TTC549 (cell line): ENCODE results near the gene METTL1.
"Not testable (repeated sequence)": the region's sequence is repeated elsewhere in the genome, so short reads cannot be mapped to it uniquely, and the experiment has no call there.

Experiments
- FAIRE-seq: peaks from 2 replicates; lab custom pipeline; 2012; peaks lifted over from hg19 to GRCh38; lab: Jason Lieb, UNC

METTL1 gene

GRCh38 chr12:57796996-57797395 lies 25.1 kb upstream of the METTL1 start:
- FAIRE-seq, result no peak

DNA sequence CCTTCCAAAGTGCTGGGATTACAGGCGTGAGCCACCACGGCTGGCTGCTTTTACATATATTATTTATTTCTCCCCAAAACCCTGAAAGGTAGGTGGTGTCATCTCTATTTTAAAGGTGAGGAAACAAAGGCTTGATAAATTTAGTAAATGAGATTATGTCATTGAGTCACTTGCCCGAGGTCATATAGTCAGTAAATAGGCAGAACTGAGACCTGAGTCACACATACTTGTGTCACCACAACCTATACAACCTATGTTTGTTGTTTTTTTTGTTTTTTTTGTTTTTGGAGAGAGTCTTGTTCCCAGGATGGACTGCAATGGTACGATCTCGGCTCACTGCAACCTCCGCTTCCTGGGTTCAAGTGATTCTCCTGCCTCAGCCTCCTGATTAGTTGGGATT lies 23.4 kb upstream of the METTL1 start:
- no peak for FAIRE-seq

DNA sequence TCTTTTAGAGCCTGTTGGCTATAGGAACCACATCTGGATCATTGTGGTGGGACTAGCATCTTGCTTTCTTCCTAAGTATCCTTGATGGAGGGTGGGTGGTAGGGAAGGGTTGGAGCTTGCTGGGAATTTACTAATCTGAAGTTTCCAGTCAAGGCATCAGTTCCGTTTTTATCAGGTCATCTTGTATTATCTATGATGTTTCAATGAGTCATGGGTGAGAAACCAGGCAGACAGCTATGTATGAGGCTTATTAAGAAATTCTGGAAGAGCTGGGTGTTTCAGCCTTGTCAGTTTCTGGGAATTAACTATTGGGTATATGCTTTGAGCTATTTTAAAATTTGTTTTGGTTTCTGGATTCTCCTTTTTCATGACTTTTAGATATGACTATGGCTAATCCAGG lies 22.0 kb upstream of the METTL1 start:
- FAIRE-seq, result no peak

DNA sequence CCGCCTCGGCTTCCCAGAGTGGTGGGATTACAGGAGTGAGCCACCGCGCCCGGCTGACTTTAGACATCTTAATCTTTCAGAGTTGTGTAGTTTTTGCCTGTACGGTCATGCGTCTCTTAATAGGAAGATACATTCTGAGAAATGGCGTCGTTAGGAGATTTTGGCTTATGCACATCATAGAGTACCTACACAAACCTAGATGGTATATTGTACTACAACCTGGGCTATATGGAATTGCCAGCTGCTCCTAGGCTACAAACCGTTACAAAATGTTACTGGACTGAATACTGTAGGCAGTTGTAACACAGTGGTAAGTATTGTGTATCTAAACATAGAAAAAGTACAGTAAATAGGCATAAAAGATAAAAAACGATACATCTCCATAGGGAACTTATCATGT lies 12.0 kb upstream of the METTL1 start:
- FAIRE-seq, result no peak

DNA sequence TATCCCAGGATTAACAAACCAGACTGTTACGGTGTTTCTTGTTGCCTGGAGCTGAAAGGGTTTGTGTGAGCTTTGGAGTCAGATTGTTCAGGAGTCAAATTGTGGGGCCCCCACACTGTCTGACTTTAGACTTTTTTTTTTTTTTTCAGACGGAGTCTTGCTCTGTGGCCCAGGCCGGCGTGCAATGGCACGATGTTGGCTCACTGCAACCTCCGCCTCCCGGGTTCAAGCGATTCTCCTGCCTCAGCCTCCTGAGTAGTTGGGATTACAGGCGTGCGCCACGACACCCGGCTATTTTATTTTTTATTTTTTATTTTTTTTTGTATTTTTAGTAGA lies 11.5 kb upstream of the METTL1 start:
- no peak for FAIRE-seq

DNA sequence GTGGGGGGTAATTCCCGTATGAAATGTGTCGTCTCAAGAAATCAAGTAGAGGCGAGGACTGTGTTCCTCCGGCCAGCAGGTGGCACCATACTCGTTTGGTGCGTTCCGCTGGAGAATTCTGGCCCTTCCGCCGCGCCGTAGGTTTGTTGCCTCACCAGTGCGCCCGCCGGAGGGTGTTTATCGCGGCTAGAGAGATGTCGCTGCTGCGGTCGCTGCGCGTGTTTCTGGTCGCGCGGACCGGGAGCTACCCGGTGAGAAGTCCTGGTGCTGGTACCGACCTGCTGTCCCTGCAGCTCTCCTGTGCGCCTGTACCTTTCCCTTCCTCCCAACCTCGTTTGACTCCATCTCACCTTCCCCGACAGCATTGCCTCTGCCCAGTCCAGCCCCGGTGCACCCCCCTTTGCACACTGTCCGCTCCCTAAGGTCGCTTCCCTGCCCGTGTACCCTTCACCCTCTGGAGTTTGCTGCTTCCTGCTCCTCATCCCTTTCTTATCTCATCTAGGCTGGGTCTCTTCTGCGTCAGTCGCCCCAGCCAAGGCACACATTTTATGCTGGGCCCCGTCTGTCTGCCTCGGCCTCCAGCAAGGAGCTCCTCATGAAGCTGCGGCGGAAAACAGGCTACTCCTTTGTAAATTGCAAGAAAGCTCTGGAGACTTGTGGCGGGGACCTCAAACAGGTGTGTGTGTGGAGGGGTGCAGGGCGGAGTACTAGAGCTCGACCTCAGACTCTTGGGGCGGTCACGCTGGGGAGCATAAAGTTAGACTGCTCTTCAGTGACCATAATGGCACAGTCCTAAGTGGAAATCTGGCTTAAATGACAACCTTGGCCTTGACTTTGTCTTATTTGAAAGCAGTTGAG lies 10.9 kb upstream of the METTL1 start, which contains the start of gene TSFM:
Gene TSFM (plus strand): TSS at position 180 of the 858 bp plus-strand sequence. CDS start 15 bp downstream, at position 195.
- no peak for FAIRE-seq

- no peak for FAIRE-seq
These were observed 10.3 kb upstream of the METTL1 start for GRCh38 chr12:57782243-57782607.

DNA sequence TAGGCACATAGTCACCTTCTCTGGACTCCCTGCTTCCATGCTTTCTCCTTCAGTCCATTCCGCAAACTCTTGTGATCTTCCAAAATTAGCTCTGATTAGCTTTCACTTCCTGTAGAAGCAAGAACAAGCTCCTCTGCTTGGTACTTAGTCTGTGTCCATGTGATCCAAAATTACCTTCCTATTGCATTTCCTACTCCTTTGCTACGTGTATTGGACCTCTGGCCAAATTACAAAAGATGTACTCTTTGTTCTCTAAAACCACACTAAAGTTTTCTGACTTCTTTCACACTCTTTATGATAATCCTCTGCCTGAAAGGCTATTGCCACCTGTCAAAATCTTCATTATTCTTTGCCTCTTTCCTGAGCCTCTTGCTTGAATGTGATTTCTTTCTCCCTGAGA lies 9.9 kb upstream of the METTL1 start:
- FAIRE-seq, result no peak

GRCh38 chr12:57781244-57781643 lies 9.3 kb upstream of the METTL1 start:
- no peak for FAIRE-seq

GRCh38 chr12:57780284-57780897 lies 8.5 kb upstream of the METTL1 start:
- no peak for FAIRE-seq

GRCh38 chr12:57779736-57780135 lies 7.8 kb upstream of the METTL1 start:
- no peak for FAIRE-seq

- FAIRE-seq, result no peak
These were observed 6.0 kb upstream of the METTL1 start for GRCh38 chr12:57777911-57778310.

DNA sequence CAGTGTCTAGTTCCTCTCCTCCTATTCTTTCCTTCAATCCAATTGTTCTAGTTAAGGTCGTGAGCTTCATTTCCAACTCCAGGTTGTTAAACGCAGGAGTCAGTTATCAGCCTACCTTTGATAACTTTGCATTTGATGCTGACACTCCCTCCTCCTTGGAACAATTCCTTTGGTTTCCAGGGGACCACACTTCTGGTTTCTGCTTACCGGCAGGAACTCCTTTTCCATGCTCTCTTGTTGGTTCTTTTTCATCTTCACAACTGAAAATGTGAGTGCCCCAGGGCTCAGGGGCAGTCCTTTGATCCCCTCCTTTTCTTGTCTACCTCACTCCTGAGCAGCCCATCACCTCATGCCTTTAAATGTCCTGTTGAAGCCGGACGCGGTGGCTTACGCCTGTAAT lies 5.5 kb upstream of the METTL1 start:
- FAIRE-seq, result no peak

- no peak for FAIRE-seq
These were observed 4.3 kb upstream of the METTL1 start for GRCh38 chr12:57776247-57776587.

GRCh38 chr12:57775563-57776246 lies 3.8 kb upstream of the METTL1 start:
- no peak for FAIRE-seq

GRCh38 chr12:57775044-57775443 lies 3.1 kb upstream of the METTL1 start:
- FAIRE-seq, result no peak

DNA sequence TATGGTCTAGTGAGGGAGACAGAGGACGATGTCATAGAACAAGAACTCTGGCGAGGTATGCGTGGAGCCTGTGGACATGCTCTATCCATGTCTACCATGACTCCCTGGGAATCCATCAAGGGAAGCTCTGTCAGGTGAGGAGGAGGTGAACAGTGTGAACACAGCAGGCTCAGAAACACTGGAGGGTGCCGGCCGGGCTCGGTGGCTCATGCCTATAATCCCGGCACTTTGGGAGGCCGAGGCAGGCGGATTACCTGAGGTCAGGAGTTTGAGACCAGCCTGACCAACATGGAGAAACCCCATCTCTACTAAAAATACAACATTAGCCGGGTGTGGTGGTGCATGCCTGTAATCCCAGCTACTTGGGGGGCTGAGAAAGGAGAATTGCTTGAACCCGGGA lies 2.7 kb upstream of the METTL1 start:
- not testable (repeated sequence) for FAIRE-seq

GRCh38 chr12:57772429-57773322 lies 771 bp upstream of the METTL1 start, which contains the start of gene EEF1AKMT3:
Gene EEF1AKMT3 (plus strand): TSS chr12:57772614. CDS start chr12:57772725, 111 bp downstream.
- FAIRE-seq, result no peak

DNA sequence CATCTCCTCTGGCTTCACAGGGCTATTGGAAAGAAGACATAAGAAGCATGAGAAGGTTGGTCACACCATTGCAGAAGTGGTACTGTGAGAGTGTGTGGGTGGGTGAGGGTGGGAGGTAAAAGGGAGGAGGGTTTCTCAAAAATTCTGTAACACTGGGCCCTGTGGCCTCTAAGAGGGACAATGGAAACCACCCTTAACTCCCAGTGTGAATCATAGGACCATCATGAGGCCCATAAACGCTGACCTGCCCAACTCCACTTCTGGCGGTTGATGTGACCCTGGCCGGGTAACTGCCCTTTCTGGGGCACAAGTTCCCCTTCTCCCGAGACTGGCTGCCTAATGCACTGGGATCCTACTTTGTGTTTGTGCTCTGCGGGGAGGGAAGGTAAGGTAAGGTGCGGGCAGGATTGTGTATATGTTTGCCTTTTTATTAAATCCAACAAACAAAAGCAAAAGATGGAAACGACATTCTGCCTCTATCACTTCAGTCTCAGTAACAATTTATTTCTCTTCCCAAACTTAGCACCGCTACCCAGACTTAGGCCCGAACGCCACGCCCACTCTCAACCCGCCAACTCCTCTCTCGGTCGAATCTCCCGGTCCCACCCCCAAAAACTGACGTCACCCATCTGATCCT lies 551 bp downstream of the METTL1 start:
- no peak for FAIRE-seq

DNA sequence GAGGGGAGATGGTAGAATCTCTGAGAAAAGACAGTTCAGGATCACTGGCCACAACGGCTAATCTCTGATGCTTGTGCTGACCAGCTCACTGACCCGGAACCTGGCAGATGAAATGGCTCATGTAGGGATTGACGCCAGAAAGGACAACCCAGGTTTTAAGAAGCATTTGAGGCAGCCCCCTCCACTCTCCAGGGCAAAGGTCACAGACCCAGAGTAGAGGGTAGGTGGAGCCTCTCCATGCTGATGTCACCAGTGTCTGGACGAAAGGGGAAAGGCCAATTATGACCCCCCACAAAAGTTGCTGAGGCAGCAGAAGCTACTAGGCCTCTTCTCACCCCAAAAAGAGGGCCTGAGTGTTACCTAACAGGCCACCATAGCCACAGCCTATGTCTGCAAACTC lies 1.2 kb downstream of the METTL1 start:
- no peak for FAIRE-seq

DNA sequence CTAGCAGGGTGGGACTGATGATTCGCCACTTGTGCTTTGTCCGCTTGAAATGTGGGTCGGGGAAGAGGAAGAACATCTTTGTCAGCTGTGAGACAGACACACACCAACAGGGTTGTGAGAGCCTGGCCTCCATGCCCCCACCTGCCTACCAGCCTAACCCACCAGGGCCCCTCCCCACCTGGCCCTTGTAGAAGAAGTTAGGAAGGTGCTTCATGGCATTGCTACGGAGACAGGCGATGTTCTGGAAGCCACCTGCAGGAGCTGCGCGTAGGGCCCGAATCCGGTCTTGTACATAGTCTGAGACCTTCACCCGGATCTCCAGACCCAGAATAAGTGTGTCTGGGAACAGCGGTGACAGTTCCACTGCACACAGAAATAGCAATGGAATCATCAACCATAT lies 2.3 kb downstream of the METTL1 start:
- no peak for FAIRE-seq

DNA sequence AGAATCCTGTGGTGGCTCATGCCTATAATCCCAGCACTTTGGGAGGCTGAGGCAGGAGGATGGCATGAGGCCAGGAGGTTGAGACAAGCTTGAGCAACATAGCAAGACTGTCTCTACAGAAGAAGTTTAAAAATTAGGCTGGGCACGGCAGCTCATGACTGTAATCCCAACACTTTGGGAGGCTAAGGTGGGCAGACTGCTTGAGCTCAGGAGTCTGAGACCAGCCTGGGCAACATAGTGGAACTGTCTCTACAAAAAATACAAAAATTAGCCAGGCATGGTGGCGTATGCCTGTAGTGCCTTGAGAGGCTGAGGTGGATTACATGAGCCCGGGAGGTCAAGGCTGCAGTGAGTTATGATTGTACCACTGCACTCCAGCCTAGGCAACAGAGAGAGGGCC lies 4.0 kb downstream of the METTL1 start:
- FAIRE-seq, result no peak
